K562 (cell line): ENCODE results near the gene E2F2.

Experiments used
- ETV5 ChIP-seq: sonication (generic); formaldehyde crosslinking; IDR thresholded peaks from 2 replicates; pipeline ENCODE4 v1.4.0; 2020; ENCODE audit warnings: low read depth, mild to moderate bottlenecking, missing genetic modification reagents
- MXI1 ChIP-seq: IDR thresholded peaks from 2 replicates; pipeline ENCODE4 v1.6.1; 2011; ENCODE audit warnings: low read depth, mild to moderate bottlenecking, improper control_type of control experiment, low read length
- OTX1 ChIP-seq: fragments of 450-650 bp; formaldehyde crosslinking; IDR thresholded peaks from 2 replicates; pipeline ENCODE4 v1.4.0; 2022; ENCODE audit warnings: mild to moderate bottlenecking
- POLR2A ChIP-seq: fragments of 450-650 bp; conservative IDR thresholded peaks from 2 replicates; pipeline ENCODE4 v1.6.1; 2016
- RB1 ChIP-seq: fragments of 450-650 bp; IDR thresholded peaks from 2 replicates; pipeline ENCODE4 v1.6.1; 2017; ENCODE audit warnings: low read depth, mild to moderate bottlenecking
- SMC3 ChIP-seq: conservative IDR thresholded peaks from 2 replicates; pipeline ENCODE4 v1.6.1; 2011; ENCODE audit warnings: low read depth, low read length, improper control_type of control experiment; ENCODE audit not compliant: insufficient read depth
- TCF3 ChIP-seq: sonication (generic); formaldehyde crosslinking; IDR thresholded peaks from 2 replicates; pipeline ENCODE4 v1.4.0; 2020; ENCODE audit warnings: mild to moderate bottlenecking, missing genetic modification reagents
- TRIM24 ChIP-seq, 2 experiments: fragments of 450-650 bp; IDR thresholded peaks; 2 replicates each; pipeline ENCODE4 v1.6.1; 2016
- ZNF408 ChIP-seq: fragments of 250-450 bp; sonication (Bioruptor Pico); IDR thresholded peaks from 2 replicates; pipeline ENCODE4 v1.4.0; 2020; ENCODE audit warnings: low read depth, mild to moderate bottlenecking, moderate library complexity
- ZNF512 ChIP-seq: IDR thresholded peaks from 2 replicates; pipeline ENCODE4 v1.6.1; 2016; ENCODE audit warnings: missing genetic modification characterization, missing compliant biosample characterization
- TF ChIP-seq, protein P1 (sequence below): fragments of 250-450 bp; sonication (Bioruptor Pico); IDR thresholded peaks from 2 replicates; pipeline ENCODE4 v1.5.0; 2021

GRCh38 chr1:23472351-23473036 lies 58.5 kb downstream of the E2F2 start:
- TF ChIP-seq, protein P1, sequence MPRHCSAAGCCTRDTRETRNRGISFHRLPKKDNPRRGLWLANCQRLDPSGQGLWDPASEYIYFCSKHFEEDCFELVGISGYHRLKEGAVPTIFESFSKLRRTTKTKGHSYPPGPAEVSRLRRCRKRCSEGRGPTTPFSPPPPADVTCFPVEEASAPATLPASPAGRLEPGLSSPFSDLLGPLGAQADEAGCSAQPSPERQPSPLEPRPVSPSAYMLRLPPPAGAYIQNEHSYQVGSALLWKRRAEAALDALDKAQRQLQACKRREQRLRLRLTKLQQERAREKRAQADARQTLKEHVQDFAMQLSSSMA (CRISPR knock-in tag) = no peak
- no peak for TF ChIP-seq RB1
- TF ChIP-seq POLR2A = no peak
- no peak for TF ChIP-seq ETV5 (CRISPR knock-in tag)
- TF ChIP-seq ZNF408 (CRISPR knock-in tag) = no peak
- no peak for TF ChIP-seq TRIM24 (IDR thresholded peaks at IDR 0.05)
- no peak for TF ChIP-seq TCF3
- no peak for TF ChIP-seq OTX1 (CRISPR knock-in tag)
- TF ChIP-seq MXI1 = no peak
- TF ChIP-seq SMC3 = no peak
- no peak for TF ChIP-seq ZNF512 (tag)
